IMR-90 (cell line): ENCODE data around the gene LENG9. TPM values are rescaled to one million over a fixed set of nuclear protein-coding genes. Genes with fewer than 3 reads are reported as not detected.

Experiments
- ATAC-seq: fragments of 200-7000 bp; cut with Tn5 transposase; 2 replicates; pipeline ENCODE4 v1.9.1; 2020; ENCODE audit warnings: low read depth, mild to moderate bottlenecking, moderate library complexity
- BruUV-seq: library from RNA; stranded (reverse); fragments of 400-500 nt; replicated peaks from 2 replicates; lab custom pipeline; 2021; lab: Mats Ljungman, UMichigan
- CTCF ChIA-PET: fragments of 300-600 bp; formaldehyde crosslinking; extraction: SDS; loops from one replicate; lab custom pipeline; 2021; ENCODE audit warnings: antibody characterized with exemption; lab: Yijun Ruan, JAX
- POLR2A ChIA-PET: fragments of 300-600 bp; sonication (Branson Sonifier 250); formaldehyde crosslinking; loops from one replicate; lab custom pipeline; 2022; ENCODE audit warnings: antibody characterized with exemption; ENCODE audit not compliant: unreplicated experiment; lab: Charles Lee
- DNase-seq: peaks from one replicate; pipeline ENCODE4 v3.0.0; 2013
- H2AFZ ChIP-seq: replicated peaks from 2 replicates; pipeline ENCODE3; 2013; ENCODE audit warnings: low read length, mild to moderate bottlenecking; ENCODE audit not compliant: poor library complexity
- H2AK5ac ChIP-seq: 2 replicates; pipeline ENCODE4 v1.6.1; 2013; ENCODE audit warnings: low read depth, low read length, inconsistent platforms
- H2AK9ac ChIP-seq: replicated peaks from 2 replicates; pipeline ENCODE3; 2013; ENCODE audit warnings: mild to moderate bottlenecking, low read depth, low read length, moderate library complexity; ENCODE audit not compliant: poor library complexity
- H2BK120ac ChIP-seq: 2 replicates; pipeline ENCODE4 v1.6.1; 2013; ENCODE audit warnings: low read depth, low read length, inconsistent platforms
- H2BK15ac ChIP-seq: 3 replicates; pipeline ENCODE4 v1.6.1; 2013; ENCODE audit warnings: low read depth, low read length, inconsistent platforms
- H2BK20ac ChIP-seq: 2 replicates; pipeline ENCODE4 v1.6.1; 2013; ENCODE audit warnings: low read depth, mild to moderate bottlenecking, inconsistent platforms, low read length, moderate library complexity
- H2BK5ac ChIP-seq: 2 replicates; pipeline ENCODE4 v1.6.1; 2013; ENCODE audit warnings: mild to moderate bottlenecking, low read depth, low read length, inconsistent platforms; ENCODE audit not compliant: poor library complexity, severe bottlenecking
- H3K14ac ChIP-seq: replicated peaks from 2 replicates; pipeline ENCODE4 v1.6.1; 2013; ENCODE audit warnings: low read depth, low read length, inconsistent platforms
- H3K18ac ChIP-seq: 2 replicates; pipeline ENCODE4 v1.6.1; 2013; ENCODE audit warnings: low read depth, low read length, control low read depth
- H3K23ac ChIP-seq: 2 replicates; pipeline ENCODE4 v1.6.1; 2013; ENCODE audit warnings: low read depth, low read length, inconsistent platforms
- H3K27ac ChIP-seq: 2 replicates; pipeline ENCODE4 v1.5.1; 2013; ENCODE audit warnings: mild to moderate bottlenecking, control low read depth, low read length; ENCODE audit not compliant: insufficient read depth
- H3K27me3 ChIP-seq: 2 replicates; pipeline ENCODE4 v1.6.1; 2013; ENCODE audit warnings: low read length; ENCODE audit not compliant: control insufficient read depth, insufficient read depth
- H3K36me3 ChIP-seq: 2 replicates; pipeline ENCODE4 v1.6.1; 2013; ENCODE audit warnings: low read length, mixed read lengths; ENCODE audit not compliant: control insufficient read depth, insufficient read depth
- H3K4ac ChIP-seq: 2 replicates; pipeline ENCODE4 v1.6.1; 2013; ENCODE audit warnings: low read depth, low read length, inconsistent platforms
- H3K4me1 ChIP-seq: 2 replicates; pipeline ENCODE4 v1.6.1; 2013; ENCODE audit warnings: low read length, mixed read lengths; ENCODE audit not compliant: control insufficient read depth, insufficient read depth
- H3K4me2 ChIP-seq: 2 replicates; pipeline ENCODE4 v1.6.1; 2013; ENCODE audit warnings: low read depth, mild to moderate bottlenecking, control low read depth, low read length, moderate library complexity
- H3K4me3 ChIP-seq: 2 replicates; pipeline ENCODE4 v1.5.1; 2013; ENCODE audit warnings: low read depth, mild to moderate bottlenecking, control low read depth, low read length, moderate library complexity; ENCODE audit not compliant: insufficient read depth
- H3K56ac ChIP-seq: 2 replicates; pipeline ENCODE4 v1.6.1; 2013; ENCODE audit warnings: low read length, inconsistent platforms; ENCODE audit not compliant: insufficient read depth; ENCODE audit errors: extremely low read depth
- H3K79me1 ChIP-seq, 2 experiments: 2 replicates each; pipeline ENCODE4 v1.6.1; 2013; ENCODE audit warnings: low read length in 2 of 2, inconsistent platforms in 1 of 2, low read depth in 1 of 2
- H3K9ac ChIP-seq: 2 replicates; pipeline ENCODE4 v1.6.1; 2013; ENCODE audit warnings: low read depth, low read length, control low read depth
- H3K9me1 ChIP-seq: 2 replicates; pipeline ENCODE4 v1.6.1; 2013; ENCODE audit warnings: low read length, inconsistent platforms; ENCODE audit not compliant: insufficient read depth
- H3K9me3 ChIP-seq: 2 replicates; pipeline ENCODE4 v1.6.1; 2013; ENCODE audit warnings: low read length; ENCODE audit not compliant: control insufficient read depth, insufficient read depth
- H4K20me1 ChIP-seq: 2 replicates; pipeline ENCODE4 v1.6.1; 2013; ENCODE audit warnings: low read length, inconsistent platforms; ENCODE audit not compliant: insufficient read depth
- H4K5ac ChIP-seq: 2 replicates; pipeline ENCODE4 v1.6.1; 2013; ENCODE audit warnings: mild to moderate bottlenecking, low read depth, low read length, control low read depth
- H4K8ac ChIP-seq, 2 experiments: 2 replicates each; pipeline ENCODE4 v1.6.1; 2013; ENCODE audit warnings: low read depth in 2 of 2, low read length in 2 of 2, control low read depth in 1 of 2, inconsistent platforms in 1 of 2
- H4K91ac ChIP-seq: 2 replicates; pipeline ENCODE4 v1.6.1; 2013; ENCODE audit warnings: low read depth, low read length, inconsistent platforms; ENCODE audit not compliant: insufficient read depth
- BHLHE40 ChIP-seq: fragments of 150-350 bp; IDR thresholded peaks from 2 replicates; pipeline ENCODE4 v1.6.1; 2016; ENCODE audit warnings: mild to moderate bottlenecking, low read depth, low read length
- CTCF ChIP-seq: conservative IDR thresholded peaks from 2 replicates; pipeline ENCODE4 v1.5.1; 2012; ENCODE audit warnings: mild to moderate bottlenecking, low read depth, low read length, improper control_type of control experiment
- FOS ChIP-seq: fragments of 150-350 bp; IDR thresholded peaks from 2 replicates; pipeline ENCODE4 v1.6.1; 2016; ENCODE audit warnings: low read depth, low read length
- MAFK ChIP-seq: IDR thresholded peaks from 2 replicates; pipeline ENCODE4 v1.6.1; 2012; ENCODE audit warnings: low read depth, low read length, improper control_type of control experiment
- MXI1 ChIP-seq: IDR thresholded peaks from 2 replicates; pipeline ENCODE4 v1.6.1; 2012; ENCODE audit warnings: low read depth, mild to moderate bottlenecking, low read length, moderate library complexity, borderline replicate concordance
- USF2 ChIP-seq: fragments of 150-350 bp; IDR thresholded peaks from 2 replicates; pipeline ENCODE4 v1.6.1; 2017; ENCODE audit warnings: mild to moderate bottlenecking, antibody characterized with exemption, low read length, low read depth
- WGBS, 2 experiments: methylation state at CpG; one replicate each; pipeline versions ENCODE4 v1.1.5 to v1.1.7; 2013; ENCODE audit warnings: missing lambda C conversion rate in 2 of 2; ENCODE audit not compliant: insufficient read length in 1 of 2; ENCODE audit errors: extremely low coverage in 2 of 2; 5-methylcytosine and 5-hydroxymethylcytosine counted together
- dilution Hi-C: fragments of 300-500 bp; cut with HindIII; formaldehyde crosslinking; loops from one replicate; pipeline ENCODE4 v1.14.3; 2018; ENCODE audit warnings: low sequenced_read_pairs; ENCODE audit not compliant: unreplicated experiment
- in situ Hi-C: fragments of 300-500 bp; cut with MboI; formaldehyde crosslinking; loops from 3 replicates; pipeline ENCODE4 v1.14.3; 2019; ENCODE audit warnings: low sequenced_read_pairs, inconsistent platforms, mixed read lengths
- intact Hi-C: fragments of 100-400 bp; cut with micrococcal nuclease; formaldehyde crosslinking; loops from 2 replicates; pipeline ENCODE4 v1.10.0; 2022
- polyA plus RNA-seq, 3 experiments: library from polyadenylated mRNA; depleted of rRNA; stranded (reverse); fragments of >200 nt; gene quantifications; 2 replicates each; pipeline ENCODE4 v1.2.3, GENCODE V29; 2012; ENCODE audit warnings: low replicate concordance in 1 of 3
- total RNA-seq: library from RNA; depleted of rRNA; stranded (reverse); fragments of >200 nt; gene quantifications from 2 replicates; pipeline ENCODE4 v1.2.3, GENCODE V29; 2012

Gene LENG9
- total and polyA plus RNA-seq, 2 of the 4 experiments (the other 2 are of a cell fraction) = 0.94 to 1.1 TPM

GRCh38 chr19:54461210-54461609 is 2.4 kb downstream of the LENG9 start:
- no peak overlapping the region for H3K4me3 ChIP-seq
- intact Hi-C loops (loop anchor here (1.0 to 10.0 kb wide), 2 partner anchors 12 to 624 kb away; partner anchors contain the start of gene LENG8), dilution Hi-C loops (no loop called here), in situ Hi-C loops (loop anchor here (25.0 kb wide), 4 partner anchors 349 to 1676 kb away; partner anchors contain the start of genes NAT14, NDUFA3, OSCAR and PRPF31)
- DNase-seq (no peak), ATAC-seq (no peak)
- peak overlapping the region; percentile 18; the same call in 1 of the 2 replicates for H3K9ac ChIP-seq
- no peak overlapping the region for H4K8ac ChIP-seq
- H2BK5ac ChIP-seq = no peak overlapping the region
- ChIA-PET POLR2A (interaction anchor here (1.0 kb wide), 1 partner anchor 12 kb away, joined by 3 read pairs; the partner anchor contains the start of gene LENG8), CTCF (no interaction called here)
- H2AFZ ChIP-seq = no peak overlapping the region
- H2BK15ac ChIP-seq = no peak overlapping the region
- WGBS, 2 experiments = no CpG with 5 or more reads among the region's 27 CpGs
- H2AK5ac ChIP-seq = no peak overlapping the region; the same call in 1 of the 2 replicates
- H3K14ac ChIP-seq = no peak overlapping the region
- H2BK120ac ChIP-seq = no peak overlapping the region
- no peak overlapping the region for H3K23ac ChIP-seq
- H2BK20ac ChIP-seq = no peak overlapping the region
- peak overlapping the region; percentile 60 for H2AK9ac ChIP-seq
- no peak overlapping the region for H3K56ac ChIP-seq
- peak overlapping the region; percentile 85; the same call in 1 of the 2 replicates for H3K27ac ChIP-seq
- H3K36me3 ChIP-seq = peaks cover 59% of the 10 kb centered on the region
- TF ChIP-seq BHLHE40 (no peak), USF2 (no peak), MAFK (no peak), MXI1 (no peak), FOS (no peak), CTCF (no peak)
- peaks cover 50% of the 10 kb centered on the region for H4K20me1 ChIP-seq
- TSS peak; percentile 61 for BruUV-seq
- H3K9me1 ChIP-seq = peaks cover 6% of the 10 kb centered on the region; the same call in 1 of the 2 replicates
- H3K4me1 ChIP-seq = peaks cover 18% of the 10 kb centered on the region
- peak overlapping the region; percentile 22; the same call in 1 of the 2 replicates for H3K18ac ChIP-seq
- no peak overlapping the region for H4K91ac ChIP-seq
- no peaks in the 10 kb centered on the region for H3K9me3 ChIP-seq
- 0 out of 2 replicates have a peak overlapping the region, but pooled peaks have one; percentile 46 for H3K4ac ChIP-seq
- peak overlapping the region; percentile 8; the same call in 1 of the 2 replicates for H4K5ac ChIP-seq
- H3K27me3 ChIP-seq = no peaks in the 10 kb centered on the region
- peak overlapping the region; percentile 48; the same call in 1 of the 2 replicates for H3K4me2 ChIP-seq
- H3K79me1 ChIP-seq = peaks cover 11 to 41% of the 10 kb centered on the region in 2 experiments; a peak in 3 of 4 replicates
